GM18907 (cell line): Measurements from ENCODE around the gene CD8B.

Experiments
- ATAC-seq: cut with Tn5 transposase; IDR thresholded peaks from one replicate; pipeline ENCODE4 v1.9.1; 2021; ENCODE audit warnings: mild to moderate bottlenecking, moderate library complexity; ENCODE audit not compliant: unreplicated experiment

The CD8B gene

GRCh38 chr2:86775338-86775737 lies 86.3 kb downstream of the CD8B start:
- ATAC-seq: no peak

GRCh38 chr2:86774862-86775261 lies 86.8 kb downstream of the CD8B start:
- ATAC-seq: no peak

- ATAC-seq: no peak
Measured at GRCh38 chr2:86772611-86773010, 89.1 kb downstream of the CD8B start.

- ATAC-seq: no peak
Measured at GRCh38 chr2:86770816-86771301, 90.8 kb downstream of the CD8B start.

GRCh38 chr2:86769838-86770237 lies 91.8 kb downstream of the CD8B start:
- ATAC-seq: no peak

GRCh38 chr2:86768189-86768949 lies 93.3 kb downstream of the CD8B start:
- no peak for ATAC-seq
